HEK293T (cell line): ENCODE data around the gene ZNF556.

Source experiments
- FOXK2 ChIP-seq: fragments of 450-650 bp; IDR thresholded peaks from 2 replicates; pipeline ENCODE4 v1.6.1; 2016; ENCODE audit warnings: mild to moderate bottlenecking
- HDGF ChIP-seq: fragments of 450-650 bp; IDR thresholded peaks from 2 replicates; pipeline ENCODE4 v1.6.1; 2017; ENCODE audit warnings: antibody characterized with exemption, borderline replicate concordance

GRCh38 chr19:2834294-2834871 is 32.8 kb upstream of the ZNF556 start:
- TF ChIP-seq HDGF (no peak), FOXK2 (no peak)
